Epithelial cell of esophagus (primary cell): ENCODE results near the gene PYGM.

Source experiments
- DNase-seq: peaks from one replicate; pipeline ENCODE4 v3.0.0; 2010; ENCODE audit warnings: low read depth
- H3K4me3 ChIP-seq: 2 replicates; pipeline ENCODE4 v1.5.1; 2011; ENCODE audit warnings: mild to moderate bottlenecking, low read length, control low read depth
- CTCF ChIP-seq: IDR thresholded peaks from 2 replicates; pipeline ENCODE4 v1.5.1; 2011; ENCODE audit warnings: low read depth, mild to moderate bottlenecking, low read length, control low read depth, inconsistent platforms; ENCODE audit not compliant: insufficient read depth; ENCODE audit errors: missing control alignments

The PYGM gene

GRCh38 chr11:64759722-64760719, at the start of gene PYGM:
Gene PYGM (minus strand): TSS chr11:64759974. CDS start chr11:64759898, 76 bp downstream.
- H3K4me3 ChIP-seq: no peak within 1 kb of the TSS
- no peak for TF ChIP-seq CTCF
- DNase-seq: no peak

- no peak for TF ChIP-seq CTCF
- H3K4me3 ChIP-seq: no peak overlapping the region
- no peak for DNase-seq
These were observed 45.7 kb upstream of the PYGM start for GRCh38 chr11:64805481-64805880.

GRCh38 chr11:64804346-64805210, 44.8 kb upstream of the PYGM start:
- no peak overlapping the region for H3K4me3 ChIP-seq
- DNase-seq: no peak

DNA sequence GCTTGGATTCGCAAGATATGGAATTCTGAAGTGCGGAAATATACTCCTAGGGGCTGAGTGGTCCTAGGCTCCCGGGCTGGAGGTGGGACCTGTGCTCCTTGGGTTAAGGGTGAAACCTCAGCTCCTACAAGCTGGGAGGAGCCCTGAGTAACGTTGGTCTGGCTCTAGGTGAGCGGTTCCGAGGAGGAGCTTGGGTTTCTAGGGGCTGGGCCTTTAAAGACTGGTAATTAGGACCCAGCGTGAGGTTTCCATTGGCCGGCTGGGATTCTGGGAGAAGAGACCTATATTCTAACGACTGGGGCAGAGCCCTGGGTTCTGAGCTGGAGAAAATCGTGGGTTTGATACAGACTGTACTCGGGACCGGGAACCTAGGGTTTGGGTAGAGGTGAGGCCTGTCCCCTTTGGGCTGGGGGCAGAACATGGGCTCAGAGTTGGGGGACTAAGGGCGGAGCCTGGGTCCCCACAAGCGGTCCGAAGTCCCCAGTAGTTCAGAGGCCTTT, 44.1 kb upstream of the PYGM start:
- no peak for DNase-seq
- no peak for TF ChIP-seq CTCF

More at GRCh38 chr11:64804346-64805210, 44.8 kb upstream of the PYGM start:
- no peak for TF ChIP-seq CTCF

GRCh38 chr11:64803158-64803845, 43.5 kb upstream of the PYGM start, which contains the start of gene MAP4K2:
Gene MAP4K2 (minus strand): TSS chr11:64803214. CDS start chr11:64803149, 65 bp downstream.
- peak; percentile 8 for TF ChIP-seq CTCF
- peak; percentile 84 for DNase-seq
- peak within 1 kb of the TSS; percentile 65 for H3K4me3 ChIP-seq

More for the DNA sequence above, 44.1 kb upstream of the PYGM start:
- peak overlapping the region; percentile 65 for H3K4me3 ChIP-seq
